Neuronal stem cell (in vitro differentiated cells): ENCODE results near the gene MAP4.

Experiments used
- DNase-seq: peaks from one replicate; pipeline ENCODE4 v3.0.0-alpha.2; 2013; ENCODE audit warnings: low spot score
- H2AFZ ChIP-seq: one replicate; pipeline ENCODE4 v1.6.1; 2013; ENCODE audit warnings: mild to moderate bottlenecking, low read length, inconsistent platforms
- H2AK5ac ChIP-seq: 2 replicates; pipeline ENCODE4 v1.6.1; 2013; ENCODE audit warnings: low read depth, mild to moderate bottlenecking, inconsistent platforms, low read length, moderate library complexity, mixed read lengths
- H2BK120ac ChIP-seq: 2 replicates; pipeline ENCODE4 v1.6.1; 2013; ENCODE audit warnings: low read depth, mild to moderate bottlenecking, inconsistent platforms, low read length, moderate library complexity, mixed read lengths
- H2BK12ac ChIP-seq: one replicate; pipeline ENCODE4 v1.6.1; 2013; ENCODE audit warnings: low read length, inconsistent platforms
- H2BK15ac ChIP-seq: 2 replicates; pipeline ENCODE4 v1.6.1; 2013; ENCODE audit warnings: mild to moderate bottlenecking, low read length, inconsistent platforms, mixed read lengths
- H2BK5ac ChIP-seq: one replicate; pipeline ENCODE4 v1.6.1; 2013; ENCODE audit warnings: inconsistent platforms, mild to moderate bottlenecking, low read length, moderate library complexity
- H3K14ac ChIP-seq: one replicate; pipeline ENCODE4 v1.6.1; 2013; ENCODE audit warnings: low read length, inconsistent platforms
- H3K18ac ChIP-seq: 2 replicates; pipeline ENCODE4 v1.6.1; 2013; ENCODE audit warnings: low read length, inconsistent platforms
- H3K23ac ChIP-seq: 2 replicates; pipeline ENCODE4 v1.6.1; 2013; ENCODE audit warnings: low read depth, mild to moderate bottlenecking, mixed read lengths, low read length, inconsistent platforms; ENCODE audit not compliant: poor library complexity
- H3K27ac ChIP-seq: replicated peaks from 3 replicates; pipeline ENCODE4 v1.5.1; 2013; ENCODE audit warnings: low read length, inconsistent platforms
- H3K27me3 ChIP-seq, 3 experiments: 2 replicates each; pipeline ENCODE4 v1.6.1; 2013; ENCODE audit warnings: low read length in 3 of 3, mild to moderate bottlenecking in 2 of 3, inconsistent platforms in 1 of 3, low read depth in 1 of 3, mixed read lengths in 1 of 3, moderate library complexity in 1 of 3; ENCODE audit not compliant: control insufficient read depth in 3 of 3, insufficient read depth in 3 of 3
- H3K36me3 ChIP-seq, 2 donors: replicated peaks in 1 of 2; 2 replicates each; pipeline ENCODE4 v1.6.1; 2013; ENCODE audit warnings: low read length in 2 of 2; ENCODE audit not compliant: control insufficient read depth in 2 of 2, insufficient read depth in 2 of 2
- H3K4ac ChIP-seq: 2 replicates; pipeline ENCODE4 v1.6.1; 2013; ENCODE audit warnings: inconsistent platforms, mild to moderate bottlenecking, low read length, moderate library complexity
- H3K4me1 ChIP-seq, 2 donors: 1 replicate in 1 of 2; 2 replicates in 1 of 2; pipeline ENCODE4 v1.6.1; 2013; ENCODE audit warnings: low read length in 2 of 2, low read depth in 1 of 2; ENCODE audit not compliant: control insufficient read depth in 2 of 2, insufficient read depth in 1 of 2
- H3K4me2 ChIP-seq: one replicate; pipeline ENCODE4 v1.6.1; 2013; ENCODE audit warnings: mild to moderate bottlenecking, low read length, inconsistent platforms; ENCODE audit not compliant: insufficient read depth, poor library complexity, severe bottlenecking
- H3K4me3 ChIP-seq, 2 donors: 2 replicates each; pipeline ENCODE4 v1.5.1; 2013; ENCODE audit warnings: low read length in 2 of 2, mild to moderate bottlenecking in 2 of 2, inconsistent platforms in 1 of 2, moderate library complexity in 1 of 2
- H3K79me1 ChIP-seq: one replicate; pipeline ENCODE4 v1.6.1; 2013; ENCODE audit warnings: low read depth, mild to moderate bottlenecking, inconsistent platforms, low read length, moderate library complexity
- H3K9ac ChIP-seq: one replicate; pipeline ENCODE4 v1.6.1; 2013; ENCODE audit warnings: mild to moderate bottlenecking, low read depth, low read length, inconsistent platforms; ENCODE audit not compliant: poor library complexity
- H3K9me3 ChIP-seq, 2 donors: replicated peaks in 1 of 2; 2 replicates each; pipeline versions ENCODE3 to v1.6.1; 2013; ENCODE audit warnings: low read length in 2 of 2, mild to moderate bottlenecking in 2 of 2, inconsistent platforms in 1 of 2, low read depth in 1 of 2, mixed read lengths in 1 of 2, moderate library complexity in 1 of 2; ENCODE audit not compliant: control insufficient read depth in 2 of 2, insufficient read depth in 1 of 2
- H4K8ac ChIP-seq: one replicate; pipeline ENCODE4 v1.6.1; 2013; ENCODE audit warnings: low read depth, mild to moderate bottlenecking, inconsistent platforms, low read length, moderate library complexity
- H4K91ac ChIP-seq: one replicate; pipeline ENCODE4 v1.6.1; 2013; ENCODE audit warnings: low read length, low read depth, mild to moderate bottlenecking, inconsistent platforms; ENCODE audit not compliant: poor library complexity
- WGBS, 2 donors: extraction: QIAGEN DNeasy Blood & Tissue Kit; methylation state at CpG; one replicate each; pipeline ENCODE4 v1.1.7; 2013; ENCODE audit warnings: missing lambda C conversion rate in 2 of 2, mixed read lengths in 1 of 2; ENCODE audit not compliant: insufficient read length in 2 of 2, insufficient replicate concordance in 1 of 2; ENCODE audit errors: extremely low coverage in 2 of 2; 5-methylcytosine and 5-hydroxymethylcytosine counted together

The MAP4 gene

GRCh38 chr3:47916201-47916600 lies 100.0 kb downstream of the MAP4 start:
- no peak for DNase-seq
- H3K27me3 ChIP-seq: no peaks in the 10 kb centered on the region
- no peak overlapping the region for H3K27ac ChIP-seq
- no peak overlapping the region for H2AFZ ChIP-seq
- no peak overlapping the region for H2AK5ac ChIP-seq
- H2BK15ac ChIP-seq: no peak overlapping the region
- peaks cover 23 to 89% of the 10 kb centered on the region in 2 donors for H3K36me3 ChIP-seq
- no peaks in the 10 kb centered on the region for H3K79me1 ChIP-seq
- no peak overlapping the region for H2BK12ac ChIP-seq
- no peak overlapping the region for H2BK5ac ChIP-seq
- H3K14ac ChIP-seq: no peak overlapping the region
- H3K18ac ChIP-seq: no peak overlapping the region
- no peaks in the 10 kb centered on the region for H3K4me1 ChIP-seq
- H3K9ac ChIP-seq: no peak overlapping the region
- H3K23ac ChIP-seq: no peak overlapping the region
- no peak overlapping the region for H3K4me3 ChIP-seq
- no peak overlapping the region for H3K4me2 ChIP-seq
- no peak overlapping the region for H4K8ac ChIP-seq
- no peak overlapping the region for H3K4ac ChIP-seq
- H2BK120ac ChIP-seq: no peak overlapping the region
- H4K91ac ChIP-seq: no peak overlapping the region
- peaks cover 0 to 4% of the 10 kb centered on the region in 2 donors for H3K9me3 ChIP-seq
- WGBS, 2 donors: no CpG with 5 or more reads among the region's 5 CpGs

GRCh38 chr3:47912006-47912504 lies 104.2 kb downstream of the MAP4 start:
- H3K14ac ChIP-seq: no peak overlapping the region
- H3K4ac ChIP-seq: no peak overlapping the region
- H3K27me3 ChIP-seq: no peaks in the 10 kb centered on the region
- no peak for DNase-seq
- H2AFZ ChIP-seq: no peak overlapping the region
- H3K9ac ChIP-seq: no peak overlapping the region
- H2BK120ac ChIP-seq: no peak overlapping the region
- H3K27ac ChIP-seq: no peak overlapping the region
- no peak overlapping the region for H4K91ac ChIP-seq
- H3K4me1 ChIP-seq: peaks cover 3 to 8% of the 10 kb centered on the region in 2 donors
- H3K4me2 ChIP-seq: no peak overlapping the region
- no CpG with 5 or more reads among the region's 6 CpGs for WGBS, 2 donors
- H2AK5ac ChIP-seq: no peak overlapping the region
- H3K23ac ChIP-seq: no peak overlapping the region
- no peak overlapping the region for H3K18ac ChIP-seq
- no peak overlapping the region for H2BK15ac ChIP-seq
- no peaks in the 10 kb centered on the region for H3K79me1 ChIP-seq
- no peak overlapping the region for H3K4me3 ChIP-seq
- H2BK5ac ChIP-seq: no peak overlapping the region
- H4K8ac ChIP-seq: no peak overlapping the region
- no peak overlapping the region for H2BK12ac ChIP-seq
- peaks cover 22 to 93% of the 10 kb centered on the region in 2 donors for H3K36me3 ChIP-seq
- peaks cover 1 to 10% of the 10 kb centered on the region in 2 donors for H3K9me3 ChIP-seq

GRCh38 chr3:47910777-47911440 lies 105.3 kb downstream of the MAP4 start:
- peaks cover 1 to 10% of the 10 kb centered on the region in 2 donors for H3K9me3 ChIP-seq
- H2AK5ac ChIP-seq: no peak overlapping the region
- no peaks in the 10 kb centered on the region for H3K79me1 ChIP-seq
- H3K14ac ChIP-seq: no peak overlapping the region
- no peak for DNase-seq
- H3K27me3 ChIP-seq: no peaks in the 10 kb centered on the region
- H3K23ac ChIP-seq: no peak overlapping the region
- no peak overlapping the region for H3K4me3 ChIP-seq
- H2BK12ac ChIP-seq: no peak overlapping the region
- H3K18ac ChIP-seq: no peak overlapping the region
- peaks cover 3 to 8% of the 10 kb centered on the region in 2 donors for H3K4me1 ChIP-seq
- no peak overlapping the region for H2BK15ac ChIP-seq
- H4K8ac ChIP-seq: no peak overlapping the region
- WGBS, 2 donors: no CpG with 5 or more reads among the region's 4 CpGs
- no peak overlapping the region for H3K9ac ChIP-seq
- H3K27ac ChIP-seq: no peak overlapping the region
- no peak overlapping the region for H4K91ac ChIP-seq
- H2BK5ac ChIP-seq: no peak overlapping the region
- no peak overlapping the region for H2BK120ac ChIP-seq
- H3K4me2 ChIP-seq: no peak overlapping the region
- no peak overlapping the region for H3K4ac ChIP-seq
- H2AFZ ChIP-seq: no peak overlapping the region
- peaks cover 11 to 82% of the 10 kb centered on the region in 2 donors for H3K36me3 ChIP-seq

GRCh38 chr3:47910233-47910632 lies 106.0 kb downstream of the MAP4 start:
- no peak overlapping the region for H3K4me3 ChIP-seq
- no peaks in the 10 kb centered on the region for H3K79me1 ChIP-seq
- DNase-seq: no peak
- peaks cover 3 to 8% of the 10 kb centered on the region in 2 donors for H3K4me1 ChIP-seq
- no peak overlapping the region for H2BK12ac ChIP-seq
- no peak overlapping the region for H2BK120ac ChIP-seq
- no peak overlapping the region for H3K4me2 ChIP-seq
- H3K14ac ChIP-seq: no peak overlapping the region
- no peaks in the 10 kb centered on the region for H3K27me3 ChIP-seq
- no peak overlapping the region for H2BK15ac ChIP-seq
- no peak overlapping the region for H2BK5ac ChIP-seq
- H3K9ac ChIP-seq: no peak overlapping the region
- no peak overlapping the region for H4K91ac ChIP-seq
- no peak overlapping the region for H3K27ac ChIP-seq
- H3K18ac ChIP-seq: no peak overlapping the region
- H3K4ac ChIP-seq: no peak overlapping the region
- WGBS, 2 donors: no CpG with 5 or more reads among the region's 1 CpG
- H3K23ac ChIP-seq: no peak overlapping the region
- peaks cover 6 to 76% of the 10 kb centered on the region in 2 donors for H3K36me3 ChIP-seq
- H3K9me3 ChIP-seq: peaks cover 1 to 10% of the 10 kb centered on the region in 2 donors
- H2AK5ac ChIP-seq: no peak overlapping the region
- no peak overlapping the region for H4K8ac ChIP-seq
- no peak overlapping the region for H2AFZ ChIP-seq
